ENCODE measurements around the gene C14orf119.

DNA sequence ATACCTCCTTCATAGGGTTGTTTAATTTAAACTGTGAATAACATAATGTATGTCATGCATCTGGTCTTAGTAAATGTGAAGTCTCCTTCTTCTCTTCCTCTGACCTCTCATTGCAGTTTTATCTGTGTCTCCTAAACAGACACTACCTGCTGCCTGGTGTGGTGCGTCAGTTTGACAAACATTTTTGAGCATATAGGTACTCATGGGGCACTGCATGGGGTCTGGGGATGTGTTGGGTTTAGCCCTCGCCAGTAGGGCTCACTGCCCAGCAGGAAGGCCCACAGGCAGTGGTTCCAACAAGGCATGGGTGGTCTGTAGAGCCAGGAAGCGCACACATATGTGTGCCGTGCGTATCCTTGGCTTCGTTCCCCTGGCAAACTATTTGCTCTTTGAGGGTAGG, 26.8 kb downstream of the C14orf119 start:
- TF ChIP-seq, protein P1, sequence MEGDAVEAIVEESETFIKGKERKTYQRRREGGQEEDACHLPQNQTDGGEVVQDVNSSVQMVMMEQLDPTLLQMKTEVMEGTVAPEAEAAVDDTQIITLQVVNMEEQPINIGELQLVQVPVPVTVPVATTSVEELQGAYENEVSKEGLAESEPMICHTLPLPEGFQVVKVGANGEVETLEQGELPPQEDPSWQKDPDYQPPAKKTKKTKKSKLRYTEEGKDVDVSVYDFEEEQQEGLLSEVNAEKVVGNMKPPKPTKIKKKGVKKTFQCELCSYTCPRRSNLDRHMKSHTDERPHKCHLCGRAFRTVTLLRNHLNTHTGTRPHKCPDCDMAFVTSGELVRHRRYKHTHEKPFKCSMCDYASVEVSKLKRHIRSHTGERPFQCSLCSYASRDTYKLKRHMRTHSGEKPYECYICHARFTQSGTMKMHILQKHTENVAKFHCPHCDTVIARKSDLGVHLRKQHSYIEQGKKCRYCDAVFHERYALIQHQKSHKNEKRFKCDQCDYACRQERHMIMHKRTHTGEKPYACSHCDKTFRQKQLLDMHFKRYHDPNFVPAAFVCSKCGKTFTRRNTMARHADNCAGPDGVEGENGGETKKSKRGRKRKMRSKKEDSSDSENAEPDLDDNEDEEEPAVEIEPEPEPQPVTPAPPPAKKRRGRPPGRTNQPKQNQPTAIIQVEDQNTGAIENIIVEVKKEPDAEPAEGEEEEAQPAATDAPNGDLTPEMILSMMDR (IDR thresholded peaks at IDR 0.05) = no peak
- TF ChIP-seq POLR2AphosphoS5 (IDR thresholded peaks at IDR 0.05) = no peak

Data from stomach (tissue), 4 donors.